Thymus (tissue), 14 donors: ENCODE data around the gene STAG3. TPM values are rescaled to one million over a fixed set of nuclear protein-coding genes. Genes with fewer than 3 reads are reported as not detected.
A peak's percentile ranks its signal among the peaks of the same experiment; 100 is the strongest.
"Not testable (repeated sequence)": the region's sequence is repeated elsewhere in the genome, so short reads cannot be mapped to it uniquely, and the experiment has no call there.

Experiments used
- DNase-seq, 9 donors: peaks; one replicate each; pipeline ENCODE4 v3.0.0-alpha.2; 2013; ENCODE audit warnings: low spot score in 9 of 9, low read depth in 6 of 9, missing footprints in 1 of 9
- H3K27ac ChIP-seq, 2 donors: one replicate each; pipeline ENCODE4 v1.5.1; 2013; ENCODE audit warnings: control low read depth in 1 of 2, low read depth in 1 of 2, low read length in 1 of 2, mild to moderate bottlenecking in 1 of 2, moderate library complexity in 1 of 2
- H3K27me3 ChIP-seq, 2 donors: one replicate each; pipeline ENCODE4 v1.5.1; 2013; ENCODE audit warnings: low read length in 1 of 2; ENCODE audit not compliant: control insufficient read depth in 2 of 2, insufficient read depth in 1 of 2
- H3K36me3 ChIP-seq, 2 donors: one replicate each; pipeline ENCODE4 v1.5.1; 2013; ENCODE audit warnings: low read length in 1 of 2, mild to moderate bottlenecking in 1 of 2, moderate library complexity in 1 of 2; ENCODE audit not compliant: control insufficient read depth in 2 of 2, insufficient read depth in 2 of 2
- H3K4me1 ChIP-seq, 2 donors: one replicate each; pipeline ENCODE4 v1.5.1; 2013; ENCODE audit warnings: low read length in 2 of 2; ENCODE audit not compliant: control insufficient read depth in 2 of 2, insufficient read depth in 2 of 2
- H3K4me3 ChIP-seq, 2 donors: one replicate each; pipeline ENCODE4 v1.5.1; 2013; ENCODE audit warnings: low read length in 2 of 2, control low read depth in 1 of 2, mild to moderate bottlenecking in 1 of 2
- H3K9me3 ChIP-seq, 2 donors: one replicate each; pipeline ENCODE4 v1.5.1; 2013; ENCODE audit warnings: low read length in 1 of 2, mild to moderate bottlenecking in 1 of 2; ENCODE audit not compliant: control insufficient read depth in 2 of 2, insufficient read depth in 1 of 2
- WGBS: extraction: QIAGEN DNeasy Blood & Tissue Kit; methylation state at CpG from one replicate; pipeline ENCODE4 v1.1.7; 2013; 5-methylcytosine and 5-hydroxymethylcytosine counted together
- long read RNA-seq, 10 donors: transcript quantifications; one replicate each; lab custom pipeline, GENCODE V29; 2026
- polyA plus RNA-seq: library from polyadenylated mRNA; stranded (reverse); fragments of 200-250 nt; gene quantifications from one replicate; pipeline ENCODE4 v1.2.3, GENCODE V29; 2013
- total RNA-seq: library from RNA; stranded (reverse); fragments of 120-200 nt; gene quantifications from one replicate; pipeline ENCODE4 v1.2.4, GENCODE V29; 2013
- donor health status: healthy.

STAG3 gene, protein sequence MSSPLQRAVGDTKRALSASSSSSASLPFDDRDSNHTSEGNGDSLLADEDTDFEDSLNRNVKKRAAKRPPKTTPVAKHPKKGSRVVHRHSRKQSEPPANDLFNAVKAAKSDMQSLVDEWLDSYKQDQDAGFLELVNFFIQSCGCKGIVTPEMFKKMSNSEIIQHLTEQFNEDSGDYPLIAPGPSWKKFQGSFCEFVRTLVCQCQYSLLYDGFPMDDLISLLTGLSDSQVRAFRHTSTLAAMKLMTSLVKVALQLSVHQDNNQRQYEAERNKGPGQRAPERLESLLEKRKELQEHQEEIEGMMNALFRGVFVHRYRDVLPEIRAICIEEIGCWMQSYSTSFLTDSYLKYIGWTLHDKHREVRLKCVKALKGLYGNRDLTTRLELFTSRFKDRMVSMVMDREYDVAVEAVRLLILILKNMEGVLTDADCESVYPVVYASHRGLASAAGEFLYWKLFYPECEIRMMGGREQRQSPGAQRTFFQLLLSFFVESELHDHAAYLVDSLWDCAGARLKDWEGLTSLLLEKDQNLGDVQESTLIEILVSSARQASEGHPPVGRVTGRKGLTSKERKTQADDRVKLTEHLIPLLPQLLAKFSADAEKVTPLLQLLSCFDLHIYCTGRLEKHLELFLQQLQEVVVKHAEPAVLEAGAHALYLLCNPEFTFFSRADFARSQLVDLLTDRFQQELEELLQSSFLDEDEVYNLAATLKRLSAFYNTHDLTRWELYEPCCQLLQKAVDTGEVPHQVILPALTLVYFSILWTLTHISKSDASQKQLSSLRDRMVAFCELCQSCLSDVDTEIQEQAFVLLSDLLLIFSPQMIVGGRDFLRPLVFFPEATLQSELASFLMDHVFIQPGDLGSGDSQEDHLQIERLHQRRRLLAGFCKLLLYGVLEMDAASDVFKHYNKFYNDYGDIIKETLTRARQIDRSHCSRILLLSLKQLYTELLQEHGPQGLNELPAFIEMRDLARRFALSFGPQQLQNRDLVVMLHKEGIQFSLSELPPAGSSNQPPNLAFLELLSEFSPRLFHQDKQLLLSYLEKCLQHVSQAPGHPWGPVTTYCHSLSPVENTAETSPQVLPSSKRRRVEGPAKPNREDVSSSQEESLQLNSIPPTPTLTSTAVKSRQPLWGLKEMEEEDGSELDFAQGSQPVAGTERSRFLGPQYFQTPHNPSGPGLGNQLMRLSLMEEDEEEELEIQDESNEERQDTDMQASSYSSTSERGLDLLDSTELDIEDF
- total RNA-seq (59.1 TPM), polyA plus RNA-seq (36.0 TPM)
- long read RNA-seq, donor 1, partial matches to known transcripts = 0 of 2 reads
- long read RNA-seq, donor 1, other reads (novel, unspliced or antisense) = 0 of 2 reads
- long read RNA-seq, donor 2 = 0 reads
- long read RNA-seq, donor 3, transcript STAG3-216 (3 exons, 666 nt) = major isoform, 25 of 96 reads
- long read RNA-seq, donor 3, partial matches to known transcripts = 71 of 96 reads
- long read RNA-seq, donor 3, other reads (novel, unspliced or antisense) = 0 of 96 reads
- long read RNA-seq, donor 4, partial matches to known transcripts = 0 of 3 reads
- long read RNA-seq, donor 4, other reads (novel, unspliced or antisense) = 0 of 3 reads
- long read RNA-seq, donor 5, transcript STAG3-216 (3 exons, 666 nt) = major isoform, 23 of 65 reads
- long read RNA-seq, donor 5, partial matches to known transcripts = 41 of 65 reads
- long read RNA-seq, donor 5, other reads (novel, unspliced or antisense) = 0 of 65 reads
- long read RNA-seq, donor 6, transcript STAG3-216 (3 exons, 666 nt) = major isoform, 8 of 8 reads
- long read RNA-seq, donor 6, partial matches to known transcripts = 0 of 8 reads
- long read RNA-seq, donor 6, other reads (novel, unspliced or antisense) = 0 of 8 reads
- long read RNA-seq, donor 7, transcript STAG3-216 (3 exons, 666 nt) = major isoform, 16 of 28 reads
- long read RNA-seq, donor 7, partial matches to known transcripts = 12 of 28 reads
- long read RNA-seq, donor 7, other reads (novel, unspliced or antisense) = 0 of 28 reads
- long read RNA-seq, donor 8, transcript STAG3-216 (3 exons, 666 nt) = major isoform, 5 of 5 reads
- long read RNA-seq, donor 8, partial matches to known transcripts = 0 of 5 reads
- long read RNA-seq, donor 8, other reads (novel, unspliced or antisense) = 0 of 5 reads
- long read RNA-seq, donor 9, full-length matches to known transcripts = 7 of 21 reads
- long read RNA-seq, donor 9, partial matches to known transcripts = 14 of 21 reads
- long read RNA-seq, donor 9, other reads (novel, unspliced or antisense) = 0 of 21 reads
- long read RNA-seq, donor 10, transcript STAG3-216 (3 exons, 666 nt) = major isoform, 7 of 38 reads
- long read RNA-seq, donor 10, partial matches to known transcripts = 31 of 38 reads
- long read RNA-seq, donor 10, other reads (novel, unspliced or antisense) = 0 of 38 reads

DNA sequence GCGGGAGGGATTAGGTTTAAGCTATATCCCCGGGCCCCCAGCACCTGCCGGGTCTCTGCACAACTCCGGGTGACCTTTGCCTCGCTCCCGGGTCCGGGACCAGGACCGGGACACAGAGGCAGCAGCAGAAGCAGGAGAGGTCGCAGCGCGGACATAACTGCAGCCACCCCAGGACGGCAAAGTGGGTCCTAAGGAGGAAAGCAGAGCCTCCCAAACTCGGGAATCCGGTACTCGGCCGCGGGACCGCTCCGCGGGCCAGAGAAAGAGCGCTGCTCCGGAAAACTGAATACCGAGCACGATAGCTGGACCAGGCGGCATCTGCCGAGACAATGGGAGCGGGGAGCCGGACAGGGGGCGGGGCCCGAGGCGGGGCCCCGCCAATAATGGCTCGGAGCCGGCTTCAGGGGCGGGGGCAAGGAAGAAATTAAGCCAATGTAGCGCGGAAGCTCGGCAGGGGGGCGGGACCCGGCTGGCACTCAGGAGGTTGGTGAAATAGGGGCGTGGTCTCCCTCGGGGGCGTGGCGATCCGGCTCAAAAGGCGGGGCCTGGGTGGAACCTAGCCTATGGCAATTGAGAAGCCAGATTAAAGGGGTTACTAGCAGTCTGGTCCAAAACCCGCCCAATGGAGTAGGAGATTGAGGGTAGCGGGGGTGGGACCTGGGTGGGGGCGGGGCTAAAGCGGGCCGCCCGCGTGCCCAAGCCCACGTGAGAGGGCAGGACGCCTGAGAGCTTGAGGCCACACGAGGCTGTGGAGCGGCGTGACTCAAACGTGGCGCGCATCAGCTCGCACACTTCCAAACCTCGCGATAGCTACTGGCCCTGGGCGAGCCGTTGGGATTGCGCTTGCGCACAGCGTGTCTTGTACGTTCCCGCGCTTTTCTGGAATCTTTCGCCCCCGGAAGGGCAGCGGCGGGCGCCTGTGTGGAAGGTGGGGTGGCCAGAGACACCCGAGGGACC, at the start of gene STAG3, which contains the start of gene GPC2:
TSS of gene STAG3 (plus strand) at position 874 of the 957 bp plus-strand sequence. CDS start 2,639 bp downstream, outside the sequence.
TSS of gene GPC2 (minus strand) at position 337 of the 957 bp plus-strand sequence. CDS start at position 155, 182 bp downstream.
- Histone ChIP-seq H3K4me3 (peak within 1 kb of the TSS; percentile 74 to 87), H3K27ac (peak within 1 kb of the TSS in 1 of 2 donors; percentile 61), H3K4me1 (peaks cover 18 to 71% of the 10 kb centered on the region in 2 donors), H3K9me3 (peaks cover 0 to 20% of the 10 kb centered on the region in 2 donors), H3K27me3 (peaks cover 0 to 3% of the 10 kb centered on the region in 2 donors), H3K36me3 (peaks cover 4 to 18% of the 10 kb centered on the region in 2 donors)
- WGBS = 5% methylated on average over 78 of the region's 78 CpGs
- DNase-seq = peak; percentile 93 to 98 (median 96)

DNA sequence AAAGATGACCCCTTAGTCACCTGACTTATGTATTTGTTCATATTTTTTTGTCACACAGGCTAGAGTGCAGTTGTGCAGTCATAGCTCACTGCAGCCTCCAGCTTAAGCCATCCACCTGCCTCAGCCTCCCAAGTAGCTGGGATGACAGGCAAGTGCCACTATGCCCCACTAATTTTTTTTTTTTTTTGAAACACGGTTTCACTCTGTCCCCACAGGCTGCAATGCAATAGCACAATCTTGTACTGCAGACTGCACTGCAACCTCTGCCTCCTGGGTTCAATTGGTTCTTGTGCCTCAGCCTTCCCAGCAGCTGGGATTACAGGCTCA, 49.1 kb upstream of the STAG3 start:
- Histone ChIP-seq H3K27me3 (no peaks in the 10 kb centered on the region), H3K4me3 (no peak overlapping the region), H3K4me1 (peaks cover 11 to 54% of the 10 kb centered on the region in 2 donors), H3K27ac (peak overlapping the region in 1 of 2 donors; percentile 95), H3K9me3 (no peaks in the 10 kb centered on the region), H3K36me3 (peaks cover 5 to 7% of the 10 kb centered on the region in 2 donors)
- DNase-seq = no peak
- 83% methylated on average over 1 of the region's 1 CpG for WGBS

DNA sequence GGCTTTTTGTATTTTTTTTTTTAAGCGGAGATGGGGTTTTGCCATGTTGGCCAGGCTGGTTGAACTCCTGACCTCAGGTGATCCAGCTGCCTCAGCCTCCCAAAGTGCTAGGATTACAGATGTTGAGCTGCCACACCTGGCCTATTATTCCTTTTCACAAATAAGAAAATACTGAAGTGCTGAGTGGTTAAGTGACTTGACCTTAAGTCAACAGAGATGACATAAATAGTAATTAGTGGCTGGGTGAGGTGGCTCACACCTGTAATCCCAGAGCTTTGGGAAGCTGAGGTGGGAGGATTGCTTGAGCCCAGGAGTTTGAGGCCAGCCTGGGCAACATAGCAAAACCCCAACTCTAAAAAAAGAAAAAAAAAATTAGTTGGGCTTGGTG, 47.5 kb upstream of the STAG3 start:
- not testable (repeated sequence) for H3K4me3 ChIP-seq, H3K36me3 ChIP-seq, H3K9me3 ChIP-seq, H3K27me3 ChIP-seq, DNase-seq, H3K27ac ChIP-seq
- peaks cover 11 to 47% of the 10 kb centered on the region in 2 donors for H3K4me1 ChIP-seq
- 96% methylated on average over 1 of the region's 1 CpG for WGBS

- peaks cover 8 to 40% of the 10 kb centered on the region in 2 donors for H3K4me1 ChIP-seq
- peak overlapping the region in 1 of 2 donors; percentile 18 for H3K27ac ChIP-seq
- H3K4me3 ChIP-seq = no peak overlapping the region
- H3K9me3 ChIP-seq = no peaks in the 10 kb centered on the region
- 16% methylated on average over 24 of the region's 24 CpGs for WGBS
- peak in 8 of 9 donors; percentile 58 to 88 (median 80) for DNase-seq
- no peaks in the 10 kb centered on the region for H3K36me3 ChIP-seq
- H3K27me3 ChIP-seq = no peaks in the 10 kb centered on the region
Measured at GRCh38 chr7:100130608-100131453, 46.9 kb upstream of the STAG3 start.

GRCh38 chr7:100132126-100132525, 45.6 kb upstream of the STAG3 start:
- Histone ChIP-seq H3K9me3 (no peaks in the 10 kb centered on the region), H3K36me3 (no peaks in the 10 kb centered on the region), H3K4me1 (peaks cover 8 to 35% of the 10 kb centered on the region in 2 donors), H3K27me3 (no peaks in the 10 kb centered on the region), H3K4me3 (no peak overlapping the region), H3K27ac (no peak overlapping the region)
- WGBS = 79% methylated on average over 7 of the region's 7 CpGs
- DNase-seq = no peak

DNA sequence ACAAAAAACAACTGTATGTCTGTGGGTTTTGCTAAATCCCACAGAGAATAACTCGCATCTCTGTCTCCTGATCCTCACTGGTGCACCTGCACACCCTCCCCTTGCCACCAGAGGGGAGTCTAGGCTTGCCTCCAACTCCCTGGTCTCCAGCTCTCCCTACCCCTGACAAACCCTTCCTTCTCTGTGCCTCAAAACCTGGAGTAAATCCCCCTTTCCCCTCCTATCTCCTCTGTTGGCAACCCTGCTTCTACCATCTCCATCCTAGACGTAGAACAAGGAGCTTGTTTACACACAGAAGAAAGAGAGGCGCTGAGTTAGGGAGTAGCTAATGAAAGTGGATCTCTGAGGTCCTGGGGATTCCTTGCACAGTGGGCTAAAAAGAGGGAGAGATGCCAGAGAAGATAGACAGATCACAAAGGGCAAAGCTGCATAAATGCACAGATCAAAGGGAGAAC, 45.0 kb upstream of the STAG3 start:
- no peak overlapping the region for H3K27ac ChIP-seq
- DNase-seq = peak in 6 of 9 donors; percentile 65 to 88 (median 70)
- WGBS = 44% methylated on average over 3 of the region's 3 CpGs
- H3K36me3 ChIP-seq = no peaks in the 10 kb centered on the region
- H3K4me1 ChIP-seq = peaks cover 8 to 36% of the 10 kb centered on the region in 2 donors
- H3K4me3 ChIP-seq = no peak overlapping the region
- H3K9me3 ChIP-seq = no peaks in the 10 kb centered on the region
- H3K27me3 ChIP-seq = no peaks in the 10 kb centered on the region
